Endodermal cell (in vitro differentiated cells): ENCODE measurements around the gene ACOX2. TPM values are rescaled to one million over a fixed set of nuclear protein-coding genes. Genes with fewer than 3 reads are reported as not detected.

Experiments
- DNase-seq: peaks from one replicate; pipeline ENCODE4 v3.0.0-alpha.2; 2017
- H3K27ac ChIP-seq: 2 replicates; pipeline ENCODE4 v1.5.1; 2013; ENCODE audit warnings: mild to moderate bottlenecking, low read depth, low read length, moderate library complexity
- H3K27me3 ChIP-seq: 2 replicates; pipeline ENCODE4 v1.6.1; 2013; ENCODE audit warnings: mild to moderate bottlenecking, low read length, moderate library complexity; ENCODE audit not compliant: insufficient read depth, control insufficient read depth, poor library complexity, severe bottlenecking
- H3K36me3 ChIP-seq: 2 replicates; pipeline ENCODE4 v1.7.0; 2013; ENCODE audit warnings: mild to moderate bottlenecking, low read length, moderate library complexity; ENCODE audit not compliant: control insufficient read depth, insufficient read depth
- H3K4me1 ChIP-seq: one replicate; pipeline ENCODE4 v1.7.0; 2013; ENCODE audit warnings: low read length; ENCODE audit not compliant: control insufficient read depth, insufficient read depth
- H3K4me3 ChIP-seq: 2 replicates; pipeline ENCODE4 v1.5.1; 2013; ENCODE audit warnings: mild to moderate bottlenecking, low read length, moderate library complexity
- H3K9ac ChIP-seq: 2 replicates; pipeline ENCODE4 v1.6.1; 2013; ENCODE audit warnings: mild to moderate bottlenecking, low read length, moderate library complexity; ENCODE audit not compliant: poor library complexity, severe bottlenecking; ENCODE audit errors: extremely low read depth
- H3K9me3 ChIP-seq: 2 replicates; pipeline ENCODE4 v1.6.1; 2013; ENCODE audit warnings: mild to moderate bottlenecking, low read length, moderate library complexity; ENCODE audit not compliant: control insufficient read depth
- H3K27ac Mint-ChIP-seq: 2 replicates; pipeline ENCODE4 v1.8.0; 2020; ENCODE audit warnings: mixed read lengths
- H3K27me3 Mint-ChIP-seq: 2 replicates; pipeline ENCODE4 v1.8.0; 2021; ENCODE audit warnings: mild to moderate bottlenecking, mixed read lengths; ENCODE audit not compliant: insufficient read depth
- H3K36me3 Mint-ChIP-seq: 2 replicates; pipeline ENCODE4 v1.8.0; 2020; ENCODE audit warnings: low read depth, mixed read lengths
- H3K4me1 Mint-ChIP-seq: 2 replicates; pipeline ENCODE4 v1.8.0; 2020; ENCODE audit warnings: mixed read lengths
- H3K4me3 Mint-ChIP-seq: 2 replicates; pipeline ENCODE4 v1.8.0; 2020; ENCODE audit warnings: mild to moderate bottlenecking, moderate library complexity, mixed read lengths
- H3K9me3 Mint-ChIP-seq: 2 replicates; pipeline ENCODE4 v1.8.0; 2020; ENCODE audit warnings: mild to moderate bottlenecking, mixed read lengths
- WGBS, 2 experiments: methylation state at CpG; one replicate each; pipeline versions ENCODE4 v1.1.5 to v1.1.7; 2013; ENCODE audit warnings: missing lambda C conversion rate in 2 of 2, mixed read lengths in 1 of 2; ENCODE audit not compliant: insufficient coverage in 1 of 2, insufficient read length in 1 of 2; 5-methylcytosine and 5-hydroxymethylcytosine counted together
- total RNA-seq, 2 donors: library from RNA; stranded (reverse); fragmentation: NEBNext Ultra II Directional in 1 of 2; extraction: Animal tissue kit (Norgen Biotek cat#: 25700) in 1 of 2; gene quantifications; 2 replicates in 1 of 2; 3 replicates in 1 of 2; pipeline ENCODE4 v1.2.1, GENCODE V29; 2021
- TF ChIP-seq, protein P1 (sequence below): fragments of 200-600 bp; sonication (generic); conservative IDR thresholded peaks from 2 replicates; pipeline ENCODE4 v1.5.0; 2021; ENCODE audit warnings: antibody characterized with exemption, mild to moderate bottlenecking

Gene ACOX2
- total RNA-seq, 2 donors from 2014 or later: 6.6 to 9.8 TPM

GRCh38 chr3:58473275-58473674 lies 63.7 kb downstream of the ACOX2 start:
- H3K36me3 Mint-ChIP-seq: no peaks in the 10 kb centered on the region
- peak; percentile 57 for DNase-seq
- H3K27me3 Mint-ChIP-seq: peaks cover 73% of the 10 kb centered on the region
- H3K27ac Mint-ChIP-seq: no peak overlapping the region
- no peaks in the 10 kb centered on the region for H3K36me3 ChIP-seq
- no peak overlapping the region for H3K9ac ChIP-seq
- no peak overlapping the region for H3K4me3 ChIP-seq
- H3K9me3 Mint-ChIP-seq: no peaks in the 10 kb centered on the region
- H3K9me3 ChIP-seq: no peaks in the 10 kb centered on the region
- 100% methylated on average over 1 of the region's 1 CpG; no CpG with 5 or more reads in 1 of the 2 experiments for WGBS, 2 experiments
- peaks cover 44% of the 10 kb centered on the region for H3K4me1 Mint-ChIP-seq
- H3K27me3 ChIP-seq: peaks cover 12% of the 10 kb centered on the region
- TF ChIP-seq, protein P1, sequence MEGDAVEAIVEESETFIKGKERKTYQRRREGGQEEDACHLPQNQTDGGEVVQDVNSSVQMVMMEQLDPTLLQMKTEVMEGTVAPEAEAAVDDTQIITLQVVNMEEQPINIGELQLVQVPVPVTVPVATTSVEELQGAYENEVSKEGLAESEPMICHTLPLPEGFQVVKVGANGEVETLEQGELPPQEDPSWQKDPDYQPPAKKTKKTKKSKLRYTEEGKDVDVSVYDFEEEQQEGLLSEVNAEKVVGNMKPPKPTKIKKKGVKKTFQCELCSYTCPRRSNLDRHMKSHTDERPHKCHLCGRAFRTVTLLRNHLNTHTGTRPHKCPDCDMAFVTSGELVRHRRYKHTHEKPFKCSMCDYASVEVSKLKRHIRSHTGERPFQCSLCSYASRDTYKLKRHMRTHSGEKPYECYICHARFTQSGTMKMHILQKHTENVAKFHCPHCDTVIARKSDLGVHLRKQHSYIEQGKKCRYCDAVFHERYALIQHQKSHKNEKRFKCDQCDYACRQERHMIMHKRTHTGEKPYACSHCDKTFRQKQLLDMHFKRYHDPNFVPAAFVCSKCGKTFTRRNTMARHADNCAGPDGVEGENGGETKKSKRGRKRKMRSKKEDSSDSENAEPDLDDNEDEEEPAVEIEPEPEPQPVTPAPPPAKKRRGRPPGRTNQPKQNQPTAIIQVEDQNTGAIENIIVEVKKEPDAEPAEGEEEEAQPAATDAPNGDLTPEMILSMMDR: no peak
- H3K4me1 ChIP-seq: peaks cover 18% of the 10 kb centered on the region
- no peak overlapping the region for H3K4me3 Mint-ChIP-seq
- no peak overlapping the region for H3K27ac ChIP-seq

DNA sequence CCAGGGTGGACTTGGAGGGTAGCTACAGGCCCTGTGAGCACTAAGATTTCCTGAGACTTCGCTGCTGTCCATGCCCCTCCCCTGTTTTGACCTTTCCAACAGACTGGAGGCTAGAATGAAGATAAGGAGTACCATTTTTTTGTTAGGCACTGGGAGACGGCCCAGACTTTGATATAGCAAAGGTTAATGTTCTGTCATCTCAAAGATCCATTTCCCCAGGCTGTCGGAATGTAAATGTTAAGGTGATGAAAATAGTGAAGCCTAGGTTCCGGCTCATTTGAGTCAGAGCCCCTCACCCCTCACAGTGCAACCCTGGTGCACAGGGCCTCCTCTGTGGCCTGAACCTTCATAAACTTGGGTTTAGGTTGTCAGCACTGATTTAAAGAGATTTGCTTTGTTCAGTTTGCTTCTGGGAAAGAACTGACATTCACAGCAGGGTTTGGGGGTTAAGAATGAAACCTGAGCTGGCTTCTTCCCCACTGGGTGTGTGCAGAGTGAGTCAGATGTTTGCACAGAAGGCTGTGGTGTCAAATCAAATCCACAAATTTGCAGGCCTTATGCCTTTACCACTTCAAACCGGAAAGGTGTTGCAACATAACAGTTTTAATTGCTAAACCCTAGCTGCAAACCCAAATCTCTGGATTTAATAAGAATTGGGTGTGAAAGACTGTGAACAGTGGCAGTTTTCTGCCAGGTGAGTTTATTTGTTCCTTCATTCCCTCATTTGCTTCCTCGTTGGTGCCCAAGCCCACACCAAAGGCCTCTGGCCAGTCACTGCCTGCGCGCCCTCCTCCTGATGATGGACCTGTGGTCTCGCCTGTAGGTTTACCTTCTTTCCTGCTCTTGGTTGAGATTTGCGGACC lies 65.7 kb downstream of the ACOX2 start:
- Histone ChIP-seq H3K4me3 (peak overlapping the region; percentile 61), H3K9me3 (no peaks in the 10 kb centered on the region), H3K27ac (peak overlapping the region; percentile 57), H3K4me1 (peaks cover 18% of the 10 kb centered on the region), H3K27me3 (peaks cover 12% of the 10 kb centered on the region), H3K9ac (peak overlapping the region; percentile 59), H3K36me3 (no peaks in the 10 kb centered on the region)
- Mint-ChIP-seq H3K36me3 (no peaks in the 10 kb centered on the region), H3K27ac (peak overlapping the region; percentile 92), H3K9me3 (no peaks in the 10 kb centered on the region), H3K4me1 (peaks cover 48% of the 10 kb centered on the region), H3K4me3 (no peak overlapping the region), H3K27me3 (peaks cover 77% of the 10 kb centered on the region)
- WGBS, 2 experiments: 63 to 82% methylated on average over 6 to 10 of the region's 10 CpGs
- DNase-seq: peak; percentile 80
- TF ChIP-seq, protein P1: no peak

DNA sequence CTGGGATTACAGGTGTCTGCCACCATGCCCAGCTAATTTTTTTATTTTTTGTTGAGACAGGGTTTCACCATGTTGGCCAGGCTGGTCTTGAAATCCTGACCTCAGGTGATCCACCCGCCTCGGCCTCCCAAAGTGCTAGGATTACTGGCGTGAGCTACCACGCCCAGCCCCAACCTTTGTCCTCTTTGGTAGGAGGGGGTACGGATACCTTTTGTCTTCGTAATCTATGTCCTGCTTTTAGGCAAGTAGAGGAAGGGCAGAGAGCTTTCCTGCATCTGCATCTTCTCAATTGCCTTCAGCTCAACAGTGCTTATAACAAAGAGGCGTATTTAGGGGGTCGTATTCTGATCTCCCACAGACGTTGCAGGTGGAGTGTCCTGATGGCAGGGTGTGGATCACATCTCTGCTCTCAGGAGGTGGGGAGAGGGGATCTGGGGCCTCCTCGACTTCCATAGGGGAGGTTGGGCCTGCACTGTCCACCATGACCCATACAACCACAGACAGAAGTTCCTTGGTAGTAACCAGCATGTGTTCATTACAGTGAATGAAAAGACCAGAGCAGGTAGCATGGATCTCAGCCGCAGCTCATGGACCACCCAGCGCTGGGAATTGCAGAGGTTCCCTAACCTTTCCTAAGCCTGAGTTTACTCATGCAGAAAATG lies 66.5 kb downstream of the ACOX2 start:
- H3K4me3 ChIP-seq: peak overlapping the region; percentile 61
- H3K9ac ChIP-seq: peak overlapping the region; percentile 59
- no peak overlapping the region for H3K4me3 Mint-ChIP-seq

More for the DNA sequence above, 66.5 kb downstream of the ACOX2 start:
- Mint-ChIP-seq H3K9me3 (no peaks in the 10 kb centered on the region), H3K4me1 (peaks cover 48% of the 10 kb centered on the region), H3K27me3 (peaks cover 72% of the 10 kb centered on the region), H3K27ac (peak overlapping the region; percentile 79), H3K36me3 (no peaks in the 10 kb centered on the region)
- TF ChIP-seq, protein P1: no peak
- DNase-seq: peak; percentile 52
- peaks cover 18% of the 10 kb centered on the region for H3K4me1 ChIP-seq
- no peaks in the 10 kb centered on the region for H3K36me3 ChIP-seq
- H3K27me3 ChIP-seq: peaks cover 11% of the 10 kb centered on the region
- WGBS, 2 experiments: 80 to 89% methylated on average over 9 to 12 of the region's 12 CpGs
- no peaks in the 10 kb centered on the region for H3K9me3 ChIP-seq
- H3K27ac ChIP-seq: peak overlapping the region; percentile 57
